OCI-LY1 (cell line): ENCODE results near the gene ZNF318.

Experiments
- H2AFZ ChIP-seq: fragments of 200-600 bp; sonication (generic), shearing (Covaris generic); 2 replicates; pipeline ENCODE4 v1.6.0; 2014; ENCODE audit warnings: antibody characterized with exemption, mild to moderate bottlenecking, low read length
- H3F3A ChIP-seq: fragments of 200-600 bp; sonication (generic), shearing (Covaris generic); 2 replicates; pipeline ENCODE4 v1.6.0; 2014; ENCODE audit warnings: mild to moderate bottlenecking, antibody characterized with exemption, low read length, moderate library complexity; ENCODE audit not compliant: insufficient read depth
- H3K27ac ChIP-seq: fragments of 200-600 bp; sonication (generic); 2 replicates; pipeline ENCODE4 v1.5.1; 2014; ENCODE audit warnings: low read length, mixed run types, mild to moderate bottlenecking, low read depth; ENCODE audit not compliant: poor library complexity, severe bottlenecking
- H3K27me3 ChIP-seq: fragments of 200-600 bp; sonication (generic); 2 replicates; pipeline ENCODE4 v1.6.0; 2014; ENCODE audit warnings: antibody characterized with exemption, mild to moderate bottlenecking, low read length, moderate library complexity; ENCODE audit not compliant: insufficient read depth
- H3K36me3 ChIP-seq: fragments of 200-600 bp; sonication (generic); 2 replicates; pipeline ENCODE4 v1.6.1; 2014; ENCODE audit warnings: mild to moderate bottlenecking, antibody characterized with exemption, low read length, moderate library complexity, mixed read lengths; ENCODE audit not compliant: insufficient read depth
- H3K4me1 ChIP-seq: fragments of 200-600 bp; sonication (generic); 2 replicates; pipeline ENCODE4 v1.5.1; 2014; ENCODE audit warnings: mild to moderate bottlenecking, low read length, moderate library complexity; ENCODE audit not compliant: insufficient read depth, severe bottlenecking
- H3K4me2 ChIP-seq: fragments of 200-600 bp; sonication (generic), shearing (Covaris generic); 2 replicates; pipeline ENCODE4 v1.6.1; 2014; ENCODE audit warnings: low read length
- H3K4me3 ChIP-seq: fragments of 200-600 bp; sonication (generic); 2 replicates; pipeline ENCODE4 v1.5.1; 2014; ENCODE audit warnings: low read length, low read depth, mild to moderate bottlenecking, mixed read lengths; ENCODE audit not compliant: poor library complexity, severe bottlenecking
- H3K79me2 ChIP-seq: fragments of 200-600 bp; shearing (Covaris generic); 2 replicates; pipeline ENCODE4 v1.6.1; 2016; ENCODE audit warnings: mixed run types, low read length, mixed read lengths; ENCODE audit not compliant: insufficient read depth
- H3K9ac ChIP-seq: fragments of 200-600 bp; sonication (generic), shearing (Covaris generic); 2 replicates; pipeline ENCODE4 v1.6.1; 2014; ENCODE audit warnings: mild to moderate bottlenecking, low read length, mixed read lengths
- H3K9me2 ChIP-seq: fragments of 200-600 bp; sonication (generic), shearing (Covaris generic); 2 replicates; pipeline ENCODE4 v1.6.1; 2014; ENCODE audit warnings: low read depth, mild to moderate bottlenecking, low read length, mixed read lengths
- H3K9me3 ChIP-seq: fragments of 200-600 bp; shearing (Covaris generic); 2 replicates; pipeline ENCODE4 v1.6.1; 2014; ENCODE audit warnings: low read length, mixed read lengths
- H4K20me1 ChIP-seq: fragments of 200-600 bp; sonication (generic), shearing (Covaris generic); 2 replicates; pipeline ENCODE4 v1.6.0; 2016; ENCODE audit warnings: mild to moderate bottlenecking, low read length; ENCODE audit not compliant: insufficient read depth
- CTCF ChIP-seq: fragments of 200-600 bp; sonication (generic), shearing (Covaris generic); IDR thresholded peaks from 2 replicates; pipeline ENCODE4 v1.5.1; 2017; ENCODE audit warnings: mild to moderate bottlenecking, antibody characterized with exemption, low read length, moderate library complexity, mixed read lengths
- EZH2 ChIP-seq: fragments of 200-600 bp; sonication (generic), shearing (Covaris generic); IDR thresholded peaks from 2 replicates; pipeline ENCODE4 v1.8.0; 2017; ENCODE audit warnings: borderline replicate concordance, mixed run types, mild to moderate bottlenecking, antibody characterized with exemption, low read length, moderate library complexity, mixed read lengths

The ZNF318 gene

GRCh38 chr6:43307451-43308100, 61.9 kb downstream of the ZNF318 start:
- no peak overlapping the region for H2AFZ ChIP-seq
- no peaks in the 10 kb centered on the region for H3K9me2 ChIP-seq
- H4K20me1 ChIP-seq: no peaks in the 10 kb centered on the region
- no peaks in the 10 kb centered on the region for H3K79me2 ChIP-seq
- H3K4me3 ChIP-seq: no peak overlapping the region
- no peaks in the 10 kb centered on the region for H3F3A ChIP-seq
- no peak overlapping the region for H3K27ac ChIP-seq
- TF ChIP-seq EZH2 (no peak), CTCF (no peak)
- no peaks in the 10 kb centered on the region for H3K36me3 ChIP-seq
- peaks cover 9% of the 10 kb centered on the region for H3K4me1 ChIP-seq
- H3K4me2 ChIP-seq: no peak overlapping the region
- no peaks in the 10 kb centered on the region; the same call in 1 of the 2 replicates for H3K27me3 ChIP-seq
- H3K9me3 ChIP-seq: no peaks in the 10 kb centered on the region
- no peak overlapping the region for H3K9ac ChIP-seq

- Histone ChIP-seq H3K36me3 (no peaks in the 10 kb centered on the region), H4K20me1 (no peaks in the 10 kb centered on the region), H2AFZ (no peak overlapping the region), H3K4me3 (no peak overlapping the region), H3K27me3 (no peaks in the 10 kb centered on the region; the same call in 1 of the 2 replicates), H3K9me2 (no peaks in the 10 kb centered on the region), H3K79me2 (no peaks in the 10 kb centered on the region), H3K4me2 (no peak overlapping the region), H3K9me3 (no peaks in the 10 kb centered on the region), H3K9ac (no peak overlapping the region), H3K27ac (no peak overlapping the region), H3F3A (no peaks in the 10 kb centered on the region), H3K4me1 (peaks cover 9% of the 10 kb centered on the region)
- TF ChIP-seq EZH2 (no peak), CTCF (no peak)
These were observed 63.4 kb downstream of the ZNF318 start for GRCh38 chr6:43306086-43306485.

GRCh38 chr6:43304882-43305281, 64.6 kb downstream of the ZNF318 start:
- peaks cover 5% of the 10 kb centered on the region; the same call in 1 of the 2 replicates for H3K27me3 ChIP-seq
- H3K9me2 ChIP-seq: no peaks in the 10 kb centered on the region
- TF ChIP-seq CTCF (no peak), EZH2 (no peak)
- H2AFZ ChIP-seq: no peak overlapping the region
- H3F3A ChIP-seq: no peaks in the 10 kb centered on the region
- no peaks in the 10 kb centered on the region for H3K79me2 ChIP-seq
- H3K36me3 ChIP-seq: no peaks in the 10 kb centered on the region
- H3K4me2 ChIP-seq: no peak overlapping the region
- no peak overlapping the region for H3K4me3 ChIP-seq
- H3K4me1 ChIP-seq: peaks cover 9% of the 10 kb centered on the region
- no peak overlapping the region for H3K27ac ChIP-seq
- no peak overlapping the region for H3K9ac ChIP-seq
- no peaks in the 10 kb centered on the region for H3K9me3 ChIP-seq
- no peaks in the 10 kb centered on the region for H4K20me1 ChIP-seq
